Measurements from ENCODE around the gene SLC22A12. TPM values are rescaled to one million over a fixed set of nuclear protein-coding genes. Genes with fewer than 3 reads are reported as not detected.

The SLC22A12 gene
- polyA plus RNA-seq, 1 donor from 2014 or later, result not detected

DNA sequence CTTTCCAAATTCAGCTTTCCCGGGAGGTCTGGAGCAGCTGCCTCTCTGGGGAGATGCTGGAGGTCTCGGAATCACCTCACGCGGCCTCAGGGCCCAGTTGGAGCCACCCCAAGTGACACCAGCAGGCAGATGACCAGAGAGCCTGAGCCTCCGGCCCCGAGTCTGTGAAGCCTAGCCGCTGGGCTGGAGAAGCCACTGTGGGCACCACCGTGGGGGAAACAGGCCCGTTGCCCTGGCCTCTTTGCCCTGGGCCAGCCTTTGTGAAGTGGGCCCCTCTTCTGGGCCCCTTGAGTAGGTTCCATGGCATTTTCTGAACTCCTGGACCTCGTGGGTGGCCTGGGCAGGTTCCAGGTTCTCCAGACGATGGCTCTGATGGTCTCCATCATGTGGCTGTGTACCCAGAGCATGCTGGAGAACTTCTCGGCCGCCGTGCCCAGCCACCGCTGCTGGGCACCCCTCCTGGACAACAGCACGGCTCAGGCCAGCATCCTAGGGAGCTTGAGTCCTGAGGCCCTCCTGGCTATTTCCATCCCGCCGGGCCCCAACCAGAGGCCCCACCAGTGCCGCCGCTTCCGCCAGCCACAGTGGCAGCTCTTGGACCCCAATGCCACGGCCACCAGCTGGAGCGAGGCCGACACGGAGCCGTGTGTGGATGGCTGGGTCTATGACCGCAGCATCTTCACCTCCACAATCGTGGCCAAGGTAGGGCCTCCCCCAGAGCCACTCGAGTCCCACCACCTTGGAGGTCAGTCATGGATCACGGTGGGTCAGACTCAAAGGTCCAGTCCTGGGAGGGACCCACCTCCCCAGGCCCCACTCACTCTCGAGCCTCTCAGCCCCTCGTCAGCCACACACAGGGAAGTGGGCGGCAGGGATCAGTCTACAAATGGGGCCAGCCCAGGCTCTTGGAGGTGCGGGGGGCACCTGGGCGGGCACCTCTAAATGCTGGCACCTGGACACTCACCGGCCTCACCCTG is 525 bp downstream of the SLC22A12 start:
- H3K27ac ChIP-seq (ENCODE audit: low read length), result no peak overlapping the region
- no peak overlapping the region for H2AFZ ChIP-seq (ENCODE audit: low read depth, low read length)
- H3K79me2 ChIP-seq (replicated peaks; ENCODE audit: insufficient read depth, low read length), result no peaks in the 10 kb centered on the region
- H4K20me1 ChIP-seq (ENCODE audit: insufficient read depth), result no peaks in the 10 kb centered on the region
- no peak overlapping the region for H3K4me2 ChIP-seq (ENCODE audit: low read length)
- no peaks in the 10 kb centered on the region for H3K36me3 ChIP-seq (ENCODE audit: insufficient read depth, low read length)
- H3K9ac ChIP-seq (ENCODE audit: low read length), result no peak overlapping the region
- no peaks in the 10 kb centered on the region for H3K27me3 ChIP-seq (ENCODE audit: insufficient read depth, low read depth, low read length)
- TF ChIP-seq RAD21 (conservative IDR thresholded peaks at IDR 0.05) (no peak), SMC3 (conservative IDR thresholded peaks at IDR 0.05; ENCODE audit: poor library complexity) (no peak), MXI1 (conservative IDR thresholded peaks at IDR 0.05; ENCODE audit: poor library complexity, severe bottlenecking) (no peak)
- TF ChIP-seq, protein P1, sequence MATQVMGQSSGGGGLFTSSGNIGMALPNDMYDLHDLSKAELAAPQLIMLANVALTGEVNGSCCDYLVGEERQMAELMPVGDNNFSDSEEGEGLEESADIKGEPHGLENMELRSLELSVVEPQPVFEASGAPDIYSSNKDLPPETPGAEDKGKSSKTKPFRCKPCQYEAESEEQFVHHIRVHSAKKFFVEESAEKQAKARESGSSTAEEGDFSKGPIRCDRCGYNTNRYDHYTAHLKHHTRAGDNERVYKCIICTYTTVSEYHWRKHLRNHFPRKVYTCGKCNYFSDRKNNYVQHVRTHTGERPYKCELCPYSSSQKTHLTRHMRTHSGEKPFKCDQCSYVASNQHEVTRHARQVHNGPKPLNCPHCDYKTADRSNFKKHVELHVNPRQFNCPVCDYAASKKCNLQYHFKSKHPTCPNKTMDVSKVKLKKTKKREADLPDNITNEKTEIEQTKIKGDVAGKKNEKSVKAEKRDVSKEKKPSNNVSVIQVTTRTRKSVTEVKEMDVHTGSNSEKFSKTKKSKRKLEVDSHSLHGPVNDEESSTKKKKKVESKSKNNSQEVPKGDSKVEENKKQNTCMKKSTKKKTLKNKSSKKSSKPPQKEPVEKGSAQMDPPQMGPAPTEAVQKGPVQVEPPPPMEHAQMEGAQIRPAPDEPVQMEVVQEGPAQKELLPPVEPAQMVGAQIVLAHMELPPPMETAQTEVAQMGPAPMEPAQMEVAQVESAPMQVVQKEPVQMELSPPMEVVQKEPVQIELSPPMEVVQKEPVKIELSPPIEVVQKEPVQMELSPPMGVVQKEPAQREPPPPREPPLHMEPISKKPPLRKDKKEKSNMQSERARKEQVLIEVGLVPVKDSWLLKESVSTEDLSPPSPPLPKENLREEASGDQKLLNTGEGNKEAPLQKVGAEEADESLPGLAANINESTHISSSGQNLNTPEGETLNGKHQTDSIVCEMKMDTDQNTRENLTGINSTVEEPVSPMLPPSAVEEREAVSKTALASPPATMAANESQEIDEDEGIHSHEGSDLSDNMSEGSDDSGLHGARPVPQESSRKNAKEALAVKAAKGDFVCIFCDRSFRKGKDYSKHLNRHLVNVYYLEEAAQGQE (IDR thresholded peaks at IDR 0.05; ENCODE audit: borderline replicate concordance), result no peak
- H3K9me2 ChIP-seq (ENCODE audit: insufficient read depth, low read length), result no peaks in the 10 kb centered on the region
- H3K9me3 ChIP-seq (ENCODE audit: low read length), result no peaks in the 10 kb centered on the region
- no peak overlapping the region for H3K4me3 ChIP-seq (ENCODE audit: low read length)
- no peaks in the 10 kb centered on the region for H3F3A ChIP-seq (ENCODE audit: insufficient read depth, low read length, poor library complexity, severe bottlenecking)

- Histone ChIP-seq H3K9me2 (ENCODE audit: insufficient read depth, low read length) (no peaks in the 10 kb centered on the region), H3K4me3 (ENCODE audit: low read length) (no peak overlapping the region), H3K9me3 (ENCODE audit: low read length) (no peaks in the 10 kb centered on the region), H3F3A (ENCODE audit: insufficient read depth, low read length, poor library complexity, severe bottlenecking) (no peaks in the 10 kb centered on the region), H3K9ac (ENCODE audit: low read length) (no peak overlapping the region), H3K79me2 (replicated peaks; ENCODE audit: insufficient read depth, low read length) (no peaks in the 10 kb centered on the region), H3K27me3 (ENCODE audit: insufficient read depth, low read depth, low read length) (no peaks in the 10 kb centered on the region), H3K36me3 (ENCODE audit: insufficient read depth, low read length) (no peaks in the 10 kb centered on the region), H3K4me2 (ENCODE audit: low read length) (no peak overlapping the region), H2AFZ (ENCODE audit: low read depth, low read length) (no peak overlapping the region), H4K20me1 (ENCODE audit: insufficient read depth) (no peaks in the 10 kb centered on the region), H3K27ac (ENCODE audit: low read length) (no peak overlapping the region)
- TF ChIP-seq MXI1 (conservative IDR thresholded peaks at IDR 0.05; ENCODE audit: poor library complexity, severe bottlenecking), result no peak
- TF ChIP-seq TAF1 (IDR thresholded peaks at IDR 0.05; ENCODE audit: low read depth), result no peak
- TF ChIP-seq, protein P2, sequence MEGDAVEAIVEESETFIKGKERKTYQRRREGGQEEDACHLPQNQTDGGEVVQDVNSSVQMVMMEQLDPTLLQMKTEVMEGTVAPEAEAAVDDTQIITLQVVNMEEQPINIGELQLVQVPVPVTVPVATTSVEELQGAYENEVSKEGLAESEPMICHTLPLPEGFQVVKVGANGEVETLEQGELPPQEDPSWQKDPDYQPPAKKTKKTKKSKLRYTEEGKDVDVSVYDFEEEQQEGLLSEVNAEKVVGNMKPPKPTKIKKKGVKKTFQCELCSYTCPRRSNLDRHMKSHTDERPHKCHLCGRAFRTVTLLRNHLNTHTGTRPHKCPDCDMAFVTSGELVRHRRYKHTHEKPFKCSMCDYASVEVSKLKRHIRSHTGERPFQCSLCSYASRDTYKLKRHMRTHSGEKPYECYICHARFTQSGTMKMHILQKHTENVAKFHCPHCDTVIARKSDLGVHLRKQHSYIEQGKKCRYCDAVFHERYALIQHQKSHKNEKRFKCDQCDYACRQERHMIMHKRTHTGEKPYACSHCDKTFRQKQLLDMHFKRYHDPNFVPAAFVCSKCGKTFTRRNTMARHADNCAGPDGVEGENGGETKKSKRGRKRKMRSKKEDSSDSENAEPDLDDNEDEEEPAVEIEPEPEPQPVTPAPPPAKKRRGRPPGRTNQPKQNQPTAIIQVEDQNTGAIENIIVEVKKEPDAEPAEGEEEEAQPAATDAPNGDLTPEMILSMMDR (IDR thresholded peaks at IDR 0.05; ENCODE audit: poor library complexity, severe bottlenecking), result no peak
- no peak for TF ChIP-seq SMC3 (conservative IDR thresholded peaks at IDR 0.05; ENCODE audit: poor library complexity)
- TF ChIP-seq POLR2AphosphoS5 (IDR thresholded peaks at IDR 0.05), result no peak
- TF ChIP-seq EP300 (conservative IDR thresholded peaks at IDR 0.05; ENCODE audit: poor library complexity, severe bottlenecking), result no peak
- TF ChIP-seq RAD21 (conservative IDR thresholded peaks at IDR 0.05), result no peak
- TF ChIP-seq, protein P1 (IDR thresholded peaks at IDR 0.05; ENCODE audit: borderline replicate concordance), result no peak
Measured at GRCh38 chr11:64592234-64592615, 1.2 kb downstream of the SLC22A12 start.
